Measurements from ENCODE around the gene NKX6-1. TPM values are rescaled to one million over a fixed set of nuclear protein-coding genes. Genes with fewer than 3 reads are reported as not detected.

The NKX6-1 gene
- polyA plus RNA-seq, 3 donors, result not detected

DNA sequence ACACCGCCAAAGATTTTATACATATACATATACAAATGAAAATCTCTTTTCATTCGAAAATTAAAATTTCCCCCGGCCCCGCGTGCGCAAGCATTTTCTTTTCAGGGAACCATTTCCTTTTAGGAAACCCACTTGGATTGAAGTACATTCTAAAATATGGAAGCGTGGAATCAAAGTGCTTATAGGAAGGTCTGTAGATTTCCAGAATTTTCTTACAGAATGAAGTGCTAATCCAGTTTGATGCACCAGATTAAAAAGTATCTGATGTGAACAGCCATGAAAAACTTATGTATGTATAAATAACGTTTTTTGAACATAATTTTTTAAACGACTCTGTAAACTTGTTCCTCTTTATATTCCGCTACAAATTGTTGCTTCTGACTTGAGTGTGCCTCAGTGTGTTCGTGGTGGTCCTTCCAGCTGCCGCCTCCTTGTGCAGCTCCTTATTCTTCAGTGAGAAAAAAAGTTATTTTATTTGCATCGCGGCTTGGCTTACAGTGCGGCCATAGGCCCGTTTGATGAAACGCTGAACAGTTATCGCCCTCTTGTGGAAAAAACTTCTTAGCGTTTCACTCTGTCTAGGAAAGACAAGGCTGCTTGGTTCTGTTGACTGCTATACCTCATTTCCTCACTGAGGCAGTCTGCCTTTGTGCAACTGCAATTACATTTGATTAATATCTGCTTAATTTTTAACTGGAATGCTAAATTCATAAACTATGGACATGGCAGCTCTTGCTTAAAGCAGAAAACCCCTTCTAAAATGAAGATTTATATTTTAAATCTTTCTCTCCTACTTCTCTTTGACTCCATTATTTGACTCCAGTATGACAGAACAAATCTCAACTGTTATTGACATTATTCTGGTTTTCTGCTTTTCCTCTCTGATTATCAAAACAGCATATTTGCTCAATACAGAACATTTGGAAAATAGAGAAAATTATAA, 4.7 kb upstream of the NKX6-1 start:
- H3K9me3 ChIP-seq (replicated peaks in 1 of 2; ENCODE audit: control insufficient read depth in 1 of 2, insufficient read depth in 1 of 2, low read length in 2 of 2), result peaks cover 17 to 47% of the 10 kb centered on the region in 2 donors
- H4K20me1 ChIP-seq (ENCODE audit: insufficient read depth, low read length), result no peaks in the 10 kb centered on the region
- H3K79me2 ChIP-seq (ENCODE audit: insufficient read depth, low read length), result no peaks in the 10 kb centered on the region
- no peak overlapping the region for H3K4me2 ChIP-seq (replicated peaks; ENCODE audit: extremely low read depth, low read length, poor library complexity, severe bottlenecking)
- 0% methylated on average over 9 of the region's 19 CpGs for WGBS (ENCODE audit: insufficient coverage)
- no peak overlapping the region for H3K9ac ChIP-seq (ENCODE audit: insufficient read depth, low read length, poor library complexity, severe bottlenecking)
- H3K9me3 Mint-ChIP-seq, result peaks cover 0 to 40% (median 30%) of the 10 kb centered on the region in 7 donors
- no peak overlapping the region for H3K27ac Mint-ChIP-seq
- no peak overlapping the region for H3K27ac ChIP-seq (ENCODE audit: low read depth in 1 of 2, low read length in 2 of 2)
- H3K4me3 ChIP-seq (replicated peaks in 1 of 3; ENCODE audit: low read depth in 2 of 3, low read length in 3 of 3), result no peak overlapping the region
- H3K36me3 ChIP-seq (replicated peaks in 1 of 2; ENCODE audit: control insufficient read depth in 1 of 2, insufficient read depth in 2 of 2, low read length in 2 of 2), result no peaks in the 10 kb centered on the region
- peak; percentile 22 to 56 (median 48) for DNase-seq
- H3K4me1 ChIP-seq (ENCODE audit: control insufficient read depth in 1 of 2, insufficient read depth in 2 of 2, low read length in 2 of 2), result peaks cover 12% of the 10 kb centered on the region in 2 donors
- no peak overlapping the region for H2AFZ ChIP-seq (ENCODE audit: insufficient read depth, low read depth, low read length, poor library complexity, severe bottlenecking)
- intact Hi-C loops (cut with micrococcal nuclease), result loop anchor here (10.0 kb wide), 2 partner anchors 849 to 859 kb away; no protein-coding TSS in a partner anchor
- H3K4me1 Mint-ChIP-seq, result peaks cover 22% of the 10 kb centered on the region
- H3K4me3 Mint-ChIP-seq, result peak overlapping the region in 1 of 2 donors; percentile 83
- peaks cover 74 to 81% (median 78%) of the 10 kb centered on the region in 3 donors for H3K27me3 Mint-ChIP-seq (ENCODE audit: low read depth in 3 of 3)
- H3K27me3 ChIP-seq (ENCODE audit: control insufficient read depth in 2 of 2, insufficient read depth in 2 of 2, low read length in 2 of 2), result peaks cover 91 to 96% of the 10 kb centered on the region in 2 donors
- peaks cover 6 to 24% of the 10 kb centered on the region in 2 donors for H3K36me3 Mint-ChIP-seq
- peak; percentile 75 for TF ChIP-seq CTCF (IDR thresholded peaks at IDR 0.05)

DNA sequence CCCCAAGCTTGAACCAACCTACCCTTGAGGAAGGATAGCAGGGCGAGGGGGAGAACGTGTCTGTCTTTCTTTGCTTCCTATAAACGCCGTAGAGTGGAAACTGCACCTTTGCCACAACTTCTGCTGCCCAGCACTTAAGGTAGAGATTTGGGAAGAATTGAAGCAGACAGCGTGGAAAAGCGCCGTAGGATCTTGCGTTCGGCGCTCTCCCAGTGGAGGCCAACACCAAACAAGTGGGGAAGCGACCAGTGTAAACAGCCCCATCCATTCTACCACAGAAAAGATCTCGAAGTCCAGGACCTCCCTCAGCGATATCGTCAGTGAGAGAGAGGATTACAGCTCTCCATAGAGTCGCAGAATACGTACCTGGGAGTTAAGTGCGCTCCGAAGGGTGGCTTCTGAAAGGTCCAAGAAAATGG, 3.9 kb upstream of the NKX6-1 start:
- H3K36me3 Mint-ChIP-seq, result peaks cover 10 to 28% of the 10 kb centered on the region in 2 donors

More for the DNA sequence above, 3.9 kb upstream of the NKX6-1 start:
- no peak for TF ChIP-seq CTCF (IDR thresholded peaks at IDR 0.05)
- intact Hi-C loops (cut with micrococcal nuclease), result loop anchor here (10.0 kb wide), 2 partner anchors 848 to 858 kb away; no protein-coding TSS in a partner anchor
- 4% methylated on average over 12 of the region's 18 CpGs for WGBS (ENCODE audit: insufficient coverage)
- DNase-seq, result no peak
- peaks cover 77 to 81% (median 80%) of the 10 kb centered on the region in 3 donors for H3K27me3 Mint-ChIP-seq (ENCODE audit: low read depth in 3 of 3)
- H3K36me3 ChIP-seq (replicated peaks in 1 of 2; ENCODE audit: control insufficient read depth in 1 of 2, insufficient read depth in 2 of 2, low read length in 2 of 2), result no peaks in the 10 kb centered on the region
- no peaks in the 10 kb centered on the region for H3K79me2 ChIP-seq (ENCODE audit: insufficient read depth, low read length)
- H3K4me1 ChIP-seq (ENCODE audit: control insufficient read depth in 1 of 2, insufficient read depth in 2 of 2, low read length in 2 of 2), result peaks cover 20% of the 10 kb centered on the region in 2 donors
- H3K4me3 ChIP-seq (replicated peaks in 1 of 3; ENCODE audit: low read depth in 2 of 3, low read length in 3 of 3), result no peak overlapping the region
- peaks cover 0 to 46% (median 35%) of the 10 kb centered on the region in 7 donors for H3K9me3 Mint-ChIP-seq
- H3K27ac Mint-ChIP-seq, result no peak overlapping the region
- H3K9ac ChIP-seq (ENCODE audit: insufficient read depth, low read length, poor library complexity, severe bottlenecking), result no peak overlapping the region
- peaks cover 29% of the 10 kb centered on the region for H3K4me1 Mint-ChIP-seq
- H3K4me2 ChIP-seq (replicated peaks; ENCODE audit: extremely low read depth, low read length, poor library complexity, severe bottlenecking), result no peak overlapping the region
- peaks cover 90 to 96% of the 10 kb centered on the region in 2 donors for H3K27me3 ChIP-seq (ENCODE audit: control insufficient read depth in 2 of 2, insufficient read depth in 2 of 2, low read length in 2 of 2)
- peaks cover 17 to 47% of the 10 kb centered on the region in 2 donors for H3K9me3 ChIP-seq (replicated peaks in 1 of 2; ENCODE audit: control insufficient read depth in 1 of 2, insufficient read depth in 1 of 2, low read length in 2 of 2)
- H3K27ac ChIP-seq (ENCODE audit: low read depth in 1 of 2, low read length in 2 of 2), result no peak overlapping the region
- peak overlapping the region in 1 of 2 donors; percentile 83 for H3K4me3 Mint-ChIP-seq
- H2AFZ ChIP-seq (ENCODE audit: insufficient read depth, low read depth, low read length, poor library complexity, severe bottlenecking), result no peak overlapping the region
- no peaks in the 10 kb centered on the region for H4K20me1 ChIP-seq (ENCODE audit: insufficient read depth, low read length)
